CD8-positive, alpha-beta memory T cell (primary cell): ENCODE data around the gene B4GALNT4. TPM values are rescaled to one million over a fixed set of nuclear protein-coding genes. Genes with fewer than 3 reads are reported as not detected.
"Not testable (repeated sequence)": the region's sequence is repeated elsewhere in the genome, so short reads cannot be mapped to it uniquely, and the experiment has no call there.

Experiments used
- CTCF ChIA-PET: fragments of 350-600 bp; sonication (Branson Sonifier 250); formaldehyde crosslinking; loops from one replicate; lab custom pipeline; 2021; ENCODE audit warnings: antibody characterized with exemption; lab: Charles Lee
- POLR2A ChIA-PET: fragments of 350-600 bp; sonication (Branson Sonifier 250); formaldehyde crosslinking; loops from one replicate; lab custom pipeline; 2021; ENCODE audit warnings: antibody characterized with exemption; lab: Charles Lee
- DNase-seq, 5 donors: peaks; one replicate each; pipeline versions ENCODE4 v3.0.0 to v3.0.0-alpha.2; 2020 to 2022; ENCODE audit warnings: mixed read lengths in 1 of 5
- H3K27ac ChIP-seq: one replicate; pipeline ENCODE4 v1.7.0; 2013; ENCODE audit warnings: low read depth, mild to moderate bottlenecking, low read length, moderate library complexity
- H3K27me3 ChIP-seq: 2 replicates; pipeline ENCODE4 v1.7.0; 2013; ENCODE audit warnings: low read length, mild to moderate bottlenecking; ENCODE audit not compliant: insufficient read depth, poor library complexity, severe bottlenecking
- H3K36me3 ChIP-seq: 2 replicates; pipeline ENCODE4 v1.7.0; 2013; ENCODE audit warnings: mild to moderate bottlenecking, low read length, moderate library complexity; ENCODE audit not compliant: insufficient read depth
- H3K4me1 ChIP-seq: 2 replicates; pipeline ENCODE4 v1.7.0; 2013; ENCODE audit warnings: mild to moderate bottlenecking, low read length, moderate library complexity; ENCODE audit not compliant: insufficient read depth
- H3K4me3 ChIP-seq: 2 replicates; pipeline ENCODE4 v1.7.0; 2013; ENCODE audit warnings: mild to moderate bottlenecking, low read length
- H3K9me3 ChIP-seq: 2 replicates; pipeline ENCODE4 v1.7.0; 2013; ENCODE audit warnings: mild to moderate bottlenecking, low read length
- H3K27ac Mint-ChIP-seq, 8 donors: one replicate each; pipeline ENCODE4 v1.8.0; 2020 to 2021; ENCODE audit warnings: mixed read lengths in 8 of 8, mild to moderate bottlenecking in 6 of 8, inconsistent platforms in 3 of 8, moderate library complexity in 3 of 8
- H3K27me3 Mint-ChIP-seq, 2 donors: one replicate each; pipeline ENCODE4 v1.8.0; 2020 to 2021; ENCODE audit warnings: mixed read lengths in 2 of 2, mild to moderate bottlenecking in 1 of 2, moderate library complexity in 1 of 2
- H3K36me3 Mint-ChIP-seq, 3 donors: one replicate each; pipeline ENCODE4 v1.8.0; 2020 to 2021; ENCODE audit warnings: mixed read lengths in 3 of 3, inconsistent platforms in 1 of 3, mild to moderate bottlenecking in 1 of 3
- H3K4me1 Mint-ChIP-seq, 3 donors: one replicate each; pipeline ENCODE4 v1.8.0; 2020 to 2021; ENCODE audit warnings: mixed read lengths in 3 of 3, inconsistent platforms in 1 of 3, mild to moderate bottlenecking in 1 of 3
- H3K4me3 Mint-ChIP-seq, 7 donors: one replicate each; pipeline ENCODE4 v1.8.0; 2020 to 2021; ENCODE audit warnings: mixed read lengths in 7 of 7, mild to moderate bottlenecking in 6 of 7, moderate library complexity in 4 of 7, inconsistent platforms in 2 of 7
- H3K9me3 Mint-ChIP-seq, 5 donors: one replicate each; pipeline ENCODE4 v1.8.0; 2020 to 2022; ENCODE audit warnings: mixed read lengths in 5 of 5, mild to moderate bottlenecking in 3 of 5, moderate library complexity in 2 of 5, inconsistent platforms in 1 of 5
- polyA plus RNA-seq: library from polyadenylated mRNA; unstranded; fragments of 300-500 nt; fragmentation: Illumina TruSeq; gene quantifications from one replicate; pipeline ENCODE4 v1.2.3, GENCODE V29; 2021
- total RNA-seq, 2 experiments: library from RNA; stranded (reverse); gene quantifications; one replicate each; pipeline ENCODE4 v1.2.3, GENCODE V29; 2021

Gene B4GALNT4
- total and polyA plus RNA-seq, 3 experiments from 2014 or later: 0.31 to 0.81 (median 0.47) TPM

GRCh38 chr11:350033-350722 lies 19.1 kb upstream of the B4GALNT4 start:
- CTCF ChIA-PET: interaction anchor here (1.2 kb wide), 1 partner anchor 33 kb away, joined by 3 read pairs; no protein-coding TSS in a partner anchor
- POLR2A ChIA-PET, H3K36me3 ChIP-seq, H3K4me3 ChIP-seq, H3K9me3 ChIP-seq, H3K36me3 Mint-ChIP-seq, H3K27me3 Mint-ChIP-seq, DNase-seq, H3K27me3 ChIP-seq, H3K9me3 Mint-ChIP-seq: not testable (repeated sequence)
- peak overlapping the region in 7 of 8 donors; percentile 66 to 99 (median 78) for H3K27ac Mint-ChIP-seq
- Histone ChIP-seq H3K27ac (peak overlapping the region; percentile 54), H3K4me1 (peaks cover 19% of the 10 kb centered on the region)
- H3K4me3 Mint-ChIP-seq: peak overlapping the region in 4 of 7 donors; percentile 25 to 59 (median 48)
- peaks cover 41 to 47% (median 43%) of the 10 kb centered on the region in 3 donors for H3K4me1 Mint-ChIP-seq

GRCh38 chr11:350723-351255 lies 18.5 kb upstream of the B4GALNT4 start:
- ChIA-PET POLR2A (no interaction called here), CTCF (interaction anchor here (1.2 kb wide), 1 partner anchor 34 kb away, joined by 3 read pairs; no protein-coding TSS in a partner anchor)
- H3K4me1 Mint-ChIP-seq: peaks cover 45 to 49% (median 46%) of the 10 kb centered on the region in 3 donors

GRCh38 chr11:351411-351810 lies 17.9 kb upstream of the B4GALNT4 start:
- Histone ChIP-seq H3K27me3 (no peaks in the 10 kb centered on the region), H3K4me1 (peaks cover 25% of the 10 kb centered on the region), H3K4me3 (no peak overlapping the region), H3K9me3 (no peaks in the 10 kb centered on the region), H3K27ac (peak overlapping the region; percentile 54), H3K36me3 (no peaks in the 10 kb centered on the region)
- Mint-ChIP-seq H3K36me3 (peaks cover 0 to 1% (median 0%) of the 10 kb centered on the region in 3 donors), H3K9me3 (no peaks in the 10 kb centered on the region), H3K27me3 (no peaks in the 10 kb centered on the region), H3K4me1 (peaks cover 45 to 49% (median 46%) of the 10 kb centered on the region in 3 donors), H3K4me3 (no peak overlapping the region), H3K27ac (peak overlapping the region in 7 of 8 donors; percentile 51 to 99 (median 78))
- peak in 1 of 5 donors; percentile 24 for DNase-seq
- POLR2A ChIA-PET: no interaction called here
- CTCF ChIA-PET: interaction anchor here (1.2 kb wide), 1 partner anchor 34 kb away, joined by 3 read pairs; no protein-coding TSS in a partner anchor

More at GRCh38 chr11:350723-351255, 18.5 kb upstream of the B4GALNT4 start:
- Histone ChIP-seq H3K4me3 (no peak overlapping the region), H3K27me3 (no peaks in the 10 kb centered on the region), H3K4me1 (peaks cover 25% of the 10 kb centered on the region), H3K9me3 (no peaks in the 10 kb centered on the region), H3K36me3 (no peaks in the 10 kb centered on the region), H3K27ac (peak overlapping the region; percentile 54)
- Mint-ChIP-seq H3K27ac (peak overlapping the region; percentile 52 to 99 (median 76)), H3K9me3 (no peaks in the 10 kb centered on the region), H3K27me3 (no peaks in the 10 kb centered on the region), H3K36me3 (peaks cover 0 to 2% (median 0%) of the 10 kb centered on the region in 3 donors), H3K4me3 (peak overlapping the region in 5 of 7 donors; percentile 25 to 59 (median 48))
- no peak for DNase-seq

GRCh38 chr11:352456-353031 lies 16.8 kb upstream of the B4GALNT4 start:
- CTCF ChIA-PET: interaction anchor here (0.9 to 3.9 kb wide), 3 partner anchors 13 to 44 kb away, joined by 3 to 25 read pairs (median 3); no protein-coding TSS in a partner anchor
- no peak overlapping the region for H3K4me3 ChIP-seq
- H3K27me3 Mint-ChIP-seq: no peaks in the 10 kb centered on the region
- H3K36me3 ChIP-seq: no peaks in the 10 kb centered on the region
- H3K9me3 ChIP-seq: no peaks in the 10 kb centered on the region
- H3K4me1 ChIP-seq: peaks cover 25% of the 10 kb centered on the region
- peak overlapping the region in 7 of 8 donors; percentile 43 to 99 (median 68) for H3K27ac Mint-ChIP-seq
- peak in 1 of 5 donors; percentile 26 for DNase-seq
- peaks cover 45 to 49% (median 46%) of the 10 kb centered on the region in 3 donors for H3K4me1 Mint-ChIP-seq
- H3K36me3 Mint-ChIP-seq: no peaks in the 10 kb centered on the region
- no peak overlapping the region for H3K4me3 Mint-ChIP-seq
- no peak overlapping the region for H3K27ac ChIP-seq
- POLR2A ChIA-PET: interaction anchor here (0.5 to 1.7 kb wide), 3 partner anchors 13 to 40 kb away, joined by 3 to 4 read pairs (median 4); no protein-coding TSS in a partner anchor
- no peaks in the 10 kb centered on the region for H3K27me3 ChIP-seq
- H3K9me3 Mint-ChIP-seq: no peaks in the 10 kb centered on the region

GRCh38 chr11:353179-353873 lies 16.0 kb upstream of the B4GALNT4 start:
- Histone ChIP-seq H3K9me3 (no peaks in the 10 kb centered on the region), H3K36me3 (no peaks in the 10 kb centered on the region), H3K4me3 (no peak overlapping the region), H3K4me1 (peaks cover 25% of the 10 kb centered on the region), H3K27ac (peak overlapping the region; percentile 31), H3K27me3 (no peaks in the 10 kb centered on the region)
- peak overlapping the region; percentile 36 to 99 (median 76) for H3K27ac Mint-ChIP-seq
- DNase-seq: no peak
- ChIA-PET CTCF (interaction anchor here (0.7 to 3.9 kb wide), 4 partner anchors 14 to 72 kb away, joined by 3 to 25 read pairs (median 3); no protein-coding TSS in a partner anchor), POLR2A (interaction anchor here (0.5 to 1.7 kb wide), 3 partner anchors 14 to 41 kb away, joined by 3 to 4 read pairs (median 4); no protein-coding TSS in a partner anchor)
- no peaks in the 10 kb centered on the region for H3K36me3 Mint-ChIP-seq
- H3K27me3 Mint-ChIP-seq: no peaks in the 10 kb centered on the region
- no peaks in the 10 kb centered on the region for H3K9me3 Mint-ChIP-seq
- peak overlapping the region in 2 of 7 donors; percentile 51 to 66 for H3K4me3 Mint-ChIP-seq
- peaks cover 45 to 49% (median 46%) of the 10 kb centered on the region in 3 donors for H3K4me1 Mint-ChIP-seq

- peak; percentile 75 to 90 (median 84) for DNase-seq
- peaks cover 25% of the 10 kb centered on the region for H3K4me1 ChIP-seq
- no peaks in the 10 kb centered on the region for H3K36me3 Mint-ChIP-seq
These were observed 13.5 kb upstream of the B4GALNT4 start for GRCh38 chr11:355581-356458.

More at GRCh38 chr11:355581-356458, 13.5 kb upstream of the B4GALNT4 start:
- Mint-ChIP-seq H3K4me3 (peak overlapping the region; percentile 63 to 85 (median 81)), H3K27me3 (no peaks in the 10 kb centered on the region), H3K9me3 (peaks cover 0 to 2% (median 0%) of the 10 kb centered on the region in 5 donors), H3K27ac (peak overlapping the region; percentile 78 to 99 (median 94)), H3K4me1 (peaks cover 47 to 49% (median 48%) of the 10 kb centered on the region in 3 donors)
- peak overlapping the region; percentile 84 for H3K4me3 ChIP-seq
- no peaks in the 10 kb centered on the region for H3K9me3 ChIP-seq
- peak overlapping the region; percentile 82 for H3K27ac ChIP-seq
- H3K36me3 ChIP-seq: no peaks in the 10 kb centered on the region
- ChIA-PET POLR2A (interaction anchor here (0.6 to 1.8 kb wide), 11 partner anchors 17 to 150 kb away, joined by 3 to 7 read pairs (median 4); partner anchors contain the start of genes BET1L and RIC8A), CTCF (interaction anchor here (0.9 to 3.9 kb wide), 20 partner anchors 8 to 150 kb away, joined by 3 to 25 read pairs (median 3); no protein-coding TSS in a partner anchor)
- no peaks in the 10 kb centered on the region for H3K27me3 ChIP-seq
